Measurements from ENCODE around the gene SEMA5A. TPM values are rescaled to one million over a fixed set of nuclear protein-coding genes. Genes with fewer than 3 reads are reported as not detected.
"Not testable (repeated sequence)": the region's sequence is repeated elsewhere in the genome, so short reads cannot be mapped to it uniquely, and the experiment has no call there.

SEMA5A gene
- total RNA-seq, 4 donors from 2014 or later: 0.46 to 3.2 (median 1.7) TPM

- no peaks in the 10 kb centered on the region for H3K4me1 ChIP-seq
- ATAC-seq: no peak
- H3K4me3 ChIP-seq: no peak overlapping the region
- DNase-seq: no peak
- no peak overlapping the region for H3K27ac ChIP-seq
- TF ChIP-seq CTCF (IDR thresholded peaks at IDR 0.05 in 4 of 5, conservative IDR thresholded peaks at IDR 0.05 in 1 of 5) (no peak), POLR2A (IDR thresholded peaks at IDR 0.05) (no peak)
- in situ Hi-C loops (cut with MboI; ENCODE audit: low sequenced_read_pairs in 4 of 4) (loop anchor here in 1 of 4 donors (25.0 kb wide), 1 partner anchor 183 kb away; the partner anchor contains the start of gene SEMA5A), intact Hi-C loops (cut with DNase I; ENCODE audit: low total_unique reads) (no loop called here)
- no peaks in the 10 kb centered on the region for H3K36me3 ChIP-seq
- H3K9me3 ChIP-seq: no peaks in the 10 kb centered on the region
- no peaks in the 10 kb centered on the region for H3K27me3 ChIP-seq
Measured at GRCh38 chr5:9354336-9355081, 191.4 kb downstream of the SEMA5A start.

- H3K4me3 ChIP-seq; H3K9me3 ChIP-seq; ATAC-seq; DNase-seq; H3K27me3 ChIP-seq; H3K4me1 ChIP-seq; intact Hi-C loops (cut with DNase I; ENCODE audit: low total_unique reads); H3K27ac ChIP-seq; H3K36me3 ChIP-seq: not testable (repeated sequence)
- in situ Hi-C loops (cut with MboI; ENCODE audit: low sequenced_read_pairs in 4 of 4): loop anchor here in 1 of 4 donors (25.0 kb wide), 1 partner anchor 184 kb away; the partner anchor contains the start of gene SEMA5A
Measured at GRCh38 chr5:9353048-9353447, 192.8 kb downstream of the SEMA5A start.

GRCh38 chr5:9351546-9351945 lies 194.3 kb downstream of the SEMA5A start:
- peak; percentile 39 to 64 for ATAC-seq
- no peak overlapping the region for H3K4me3 ChIP-seq
- in situ Hi-C loops (cut with MboI; ENCODE audit: low sequenced_read_pairs in 4 of 4): loop anchor here in 1 of 4 donors (25.0 kb wide), 1 partner anchor 186 kb away; the partner anchor contains the start of gene SEMA5A

GRCh38 chr5:9350301-9350797 lies 195.5 kb downstream of the SEMA5A start:
- ATAC-seq: peak in 1 of 2 donors; percentile 30
- intact Hi-C loops (cut with DNase I; ENCODE audit: low total_unique reads): no loop called here
- in situ Hi-C loops (cut with MboI; ENCODE audit: low sequenced_read_pairs in 4 of 4): loop anchor here in 1 of 4 donors (25.0 kb wide), 1 partner anchor 187 kb away; the partner anchor contains the start of gene SEMA5A

More at GRCh38 chr5:9351546-9351945, 194.3 kb downstream of the SEMA5A start:
- intact Hi-C loops (cut with DNase I; ENCODE audit: low total_unique reads): no loop called here
- no peak overlapping the region for H3K27ac ChIP-seq
- no peak for TF ChIP-seq POLR2A (IDR thresholded peaks at IDR 0.05)
- TF ChIP-seq CTCF (IDR thresholded peaks at IDR 0.05 in 4 of 5, conservative IDR thresholded peaks at IDR 0.05 in 1 of 5): no peak
- H3K4me1 ChIP-seq: no peaks in the 10 kb centered on the region
- no peaks in the 10 kb centered on the region for H3K36me3 ChIP-seq
- DNase-seq: no peak
- no peaks in the 10 kb centered on the region for H3K9me3 ChIP-seq
- no peaks in the 10 kb centered on the region for H3K27me3 ChIP-seq

More at GRCh38 chr5:9350301-9350797, 195.5 kb downstream of the SEMA5A start:
- Histone ChIP-seq H3K27ac (no peak overlapping the region), H3K9me3 (no peaks in the 10 kb centered on the region), H3K27me3 (no peaks in the 10 kb centered on the region), H3K36me3 (no peaks in the 10 kb centered on the region), H3K4me1 (no peaks in the 10 kb centered on the region), H3K4me3 (no peak overlapping the region)
- no peak for DNase-seq
- TF ChIP-seq CTCF (IDR thresholded peaks at IDR 0.05 in 4 of 5, conservative IDR thresholded peaks at IDR 0.05 in 1 of 5) (no peak), POLR2A (IDR thresholded peaks at IDR 0.05) (no peak)

All from gastrocnemius medialis (tissue), 4 donors.